RWPE1 (cell line): Measurements from ENCODE around the gene MYO7B.
"Not testable (repeated sequence)": the region's sequence is repeated elsewhere in the genome, so short reads cannot be mapped to it uniquely, and the experiment has no call there.

ENCODE experiments used
- CTCF ChIA-PET: fragments of 350-600 bp; sonication (Branson Sonifier 250); formaldehyde crosslinking; extraction: SDS; loops from one replicate; lab custom pipeline; 2021; lab: Yijun Ruan, JAX
- POLR2A ChIA-PET: fragments of 400-600 bp; formaldehyde crosslinking; extraction: SDS; loops from one replicate; lab custom pipeline; 2020; ENCODE audit warnings: antibody characterized with exemption; ENCODE audit not compliant: low non-redundant PET; lab: Yijun Ruan, JAX
- DNase-seq: peaks from one replicate; pipeline ENCODE4 v3.0.0; 2012; ENCODE audit warnings: low spot score
- H3K27ac ChIP-seq: fragments of 450-650 bp; 2 replicates; pipeline ENCODE4 v1.5.1; 2017
- CTCF ChIP-seq: fragments of 450-650 bp; conservative IDR thresholded peaks from 2 replicates; pipeline ENCODE4 v1.5.1; 2017; ENCODE audit warnings: low read depth, mild to moderate bottlenecking

Gene MYO7B

GRCh38 chr2:127569666-127570065 is 34.2 kb downstream of the MYO7B start:
- H3K27ac ChIP-seq: no peak overlapping the region
- CTCF ChIA-PET: no interaction called here
- POLR2A ChIA-PET: interaction anchor here (0.5 kb wide), 1 partner anchor 45 kb away, joined by 3 read pairs; no protein-coding TSS in a partner anchor
- no peak for TF ChIP-seq CTCF
- DNase-seq: no peak

GRCh38 chr2:127570282-127571250 is 35.1 kb downstream of the MYO7B start:
- TF ChIP-seq CTCF: no peak
- ChIA-PET POLR2A (no interaction called here), CTCF (interaction anchor here (0.7 kb wide), 1 partner anchor 18 kb away, joined by 3 read pairs; no protein-coding TSS in a partner anchor)
- no peak for DNase-seq
- no peak overlapping the region for H3K27ac ChIP-seq

- CTCF ChIA-PET, DNase-seq, H3K27ac ChIP-seq, POLR2A ChIA-PET: not testable (repeated sequence)
These were observed 36.9 kb downstream of the MYO7B start for GRCh38 chr2:127572352-127572751.

- CTCF ChIA-PET: interaction anchor here (0.6 kb wide), 1 partner anchor 29 kb away, joined by 3 read pairs; no protein-coding TSS in a partner anchor
- TF ChIP-seq CTCF: no peak
- no peak overlapping the region for H3K27ac ChIP-seq
- POLR2A ChIA-PET: no interaction called here
- no peak for DNase-seq
These were observed 37.4 kb downstream of the MYO7B start for GRCh38 chr2:127572841-127573240.

GRCh38 chr2:127573298-127573697 is 37.8 kb downstream of the MYO7B start:
- POLR2A ChIA-PET: no interaction called here
- no peak for TF ChIP-seq CTCF
- no peak for DNase-seq
- CTCF ChIA-PET: interaction anchor here (0.6 kb wide), 1 partner anchor 29 kb away, joined by 3 read pairs; no protein-coding TSS in a partner anchor
- H3K27ac ChIP-seq: no peak overlapping the region

GRCh38 chr2:127573771-127574170 is 38.3 kb downstream of the MYO7B start:
- TF ChIP-seq CTCF: no peak
- CTCF ChIA-PET: no interaction called here
- POLR2A ChIA-PET: no interaction called here
- DNase-seq: no peak
- H3K27ac ChIP-seq: no peak overlapping the region

- ChIA-PET POLR2A (no interaction called here), CTCF (no interaction called here)
- no peak for TF ChIP-seq CTCF
- DNase-seq: no peak
- no peak overlapping the region for H3K27ac ChIP-seq
These were observed 39.2 kb downstream of the MYO7B start for GRCh38 chr2:127574656-127575055.
